GM19452 (cell line): ENCODE data around the gene CRYGN.

Source experiments
- ATAC-seq: cut with Tn5 transposase; IDR thresholded peaks from one replicate; pipeline ENCODE4 v1.9.1; 2021; ENCODE audit not compliant: unreplicated experiment

The CRYGN gene

GRCh38 chr7:151460474-151460855, 20.5 kb upstream of the CRYGN start:
- ATAC-seq, result no peak

DNA sequence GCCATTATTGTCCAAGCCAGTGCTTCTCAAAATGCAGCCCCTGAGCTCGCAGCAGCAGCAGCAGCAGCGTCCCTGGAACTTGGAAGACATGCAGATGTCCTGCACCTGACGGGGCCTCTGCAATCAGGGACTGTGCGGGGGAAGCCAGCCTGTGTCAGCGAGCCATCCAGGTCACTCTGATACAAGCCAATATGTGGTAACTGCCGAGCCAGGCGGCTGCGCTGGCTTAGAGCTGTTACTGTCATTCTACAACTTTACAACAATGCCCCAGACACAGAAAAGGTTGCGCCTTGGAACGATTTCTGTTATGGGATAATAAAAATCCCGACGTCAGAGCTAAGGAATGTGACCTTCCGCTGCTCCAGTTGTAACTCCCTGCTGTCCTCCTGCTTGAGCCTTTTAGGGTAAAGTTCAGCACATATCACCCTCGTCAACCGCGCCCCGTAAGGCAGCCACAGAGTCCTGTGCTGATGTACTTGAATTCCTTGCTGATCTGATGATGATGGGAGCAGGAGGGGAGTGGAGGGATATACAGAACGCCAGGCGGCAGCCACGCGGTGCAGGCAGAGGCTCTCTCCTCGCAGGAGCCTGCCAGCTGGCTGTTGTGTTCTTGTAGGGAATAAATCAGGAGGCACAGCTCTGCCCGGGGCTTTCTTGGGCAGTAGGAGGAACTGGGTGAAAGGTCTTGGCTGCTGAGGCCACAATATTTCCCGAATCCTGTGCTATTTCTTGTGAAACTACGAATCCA, 20.0 kb upstream of the CRYGN start:
- no peak for ATAC-seq

DNA sequence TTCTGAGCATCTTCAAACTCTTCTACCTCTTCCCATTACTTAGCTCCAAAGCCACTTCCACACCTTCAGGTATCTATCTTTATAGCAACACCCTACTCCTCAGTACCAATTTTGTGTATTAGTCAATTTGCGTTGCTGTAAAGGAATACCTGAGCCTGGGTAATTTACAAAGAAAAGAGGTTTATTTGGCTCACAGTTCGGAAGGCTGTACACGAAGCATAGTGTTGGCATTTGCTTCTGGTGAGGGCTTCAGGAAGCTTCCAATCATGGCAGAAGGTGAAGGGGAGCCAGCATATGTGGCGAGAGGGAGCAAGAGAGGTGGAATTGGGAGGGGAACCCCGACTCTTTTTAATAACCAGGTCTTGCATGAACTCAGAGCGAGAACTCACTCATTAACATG, 17.6 kb upstream of the CRYGN start:
- ATAC-seq, result no peak

- ATAC-seq, result no peak
Measured at GRCh38 chr7:151456782-151457181, 16.8 kb upstream of the CRYGN start.

- no peak for ATAC-seq
Measured at GRCh38 chr7:151456276-151456675, 16.3 kb upstream of the CRYGN start.

- ATAC-seq, result no peak
Measured at GRCh38 chr7:151455690-151456089, 15.7 kb upstream of the CRYGN start.

GRCh38 chr7:151454932-151455530, 15.1 kb upstream of the CRYGN start:
- ATAC-seq, result no peak

GRCh38 chr7:151454305-151454704, 14.4 kb upstream of the CRYGN start:
- no peak for ATAC-seq

- ATAC-seq, result no peak
Measured at GRCh38 chr7:151453326-151453791, 13.4 kb upstream of the CRYGN start.

- no peak for ATAC-seq
Measured at GRCh38 chr7:151452680-151453325, 12.9 kb upstream of the CRYGN start.

- ATAC-seq, result no peak
Measured at GRCh38 chr7:151451626-151452571, 12.0 kb upstream of the CRYGN start.

GRCh38 chr7:151451156-151451555, 11.2 kb upstream of the CRYGN start:
- ATAC-seq, result no peak

DNA sequence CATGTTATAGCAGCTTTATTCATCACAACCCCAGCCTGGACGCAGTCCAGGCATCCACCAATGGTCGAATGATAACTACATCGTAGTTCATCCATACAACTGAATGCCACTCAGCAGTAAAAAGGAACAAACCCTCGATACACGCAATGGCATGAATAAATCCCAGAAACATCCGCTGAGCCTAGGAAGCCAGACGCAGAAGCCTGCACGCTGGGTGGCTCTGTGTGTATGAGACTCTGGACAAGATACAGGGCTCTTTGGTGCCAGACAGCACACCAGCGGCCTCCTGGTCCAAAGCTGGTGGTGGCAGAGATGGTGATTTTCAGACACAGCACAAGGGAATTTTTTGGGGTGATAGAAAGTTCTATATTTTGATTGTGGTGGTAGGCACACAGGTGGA, 10.0 kb upstream of the CRYGN start:
- no peak for ATAC-seq

- ATAC-seq, result peak; percentile 61
Measured at GRCh38 chr7:151448261-151449252, 8.6 kb upstream of the CRYGN start.

- ATAC-seq, result no peak
Measured at GRCh38 chr7:151447901-151448260, 7.9 kb upstream of the CRYGN start.

GRCh38 chr7:151447312-151447711, 7.4 kb upstream of the CRYGN start:
- ATAC-seq, result no peak

- no peak for ATAC-seq
Measured at GRCh38 chr7:151446412-151446811, 6.5 kb upstream of the CRYGN start.

GRCh38 chr7:151444632-151445031, 4.7 kb upstream of the CRYGN start:
- ATAC-seq, result no peak

DNA sequence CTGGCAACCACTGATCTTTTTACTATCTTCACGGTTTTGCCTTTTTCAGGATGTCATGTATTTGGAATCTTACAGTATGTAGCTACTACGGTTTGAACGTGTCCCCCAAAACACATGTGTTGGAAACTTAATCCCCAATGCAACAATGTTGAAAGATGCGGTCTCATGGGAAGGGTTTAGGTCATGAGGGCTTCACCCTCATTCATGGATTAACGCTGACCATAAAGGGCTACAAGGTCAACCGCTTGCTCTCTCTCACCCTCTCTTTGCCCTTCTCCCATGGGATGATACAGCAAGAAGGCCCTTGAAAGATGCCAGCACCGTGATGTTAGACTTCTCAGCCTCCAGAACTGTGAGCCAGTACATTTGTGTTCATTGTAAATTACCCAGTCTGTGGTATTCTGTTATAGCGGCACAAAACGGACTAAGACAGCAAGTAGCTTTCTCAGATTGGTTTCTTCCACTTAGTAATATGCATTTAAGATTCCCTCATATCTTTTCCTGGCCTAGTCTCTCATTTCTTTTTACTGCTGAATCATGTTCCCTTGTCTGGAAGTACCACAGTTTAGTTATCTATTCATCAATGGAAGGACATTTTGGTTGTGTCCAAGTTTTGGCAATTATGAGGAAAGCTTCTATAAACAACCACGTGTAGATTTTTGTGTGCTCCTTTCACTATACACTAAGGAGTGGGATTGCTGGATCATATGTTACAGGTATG, 3.0 kb upstream of the CRYGN start:
- no peak for ATAC-seq
